ENCODE results near the gene MAMLD1.

- TF ChIP-seq ZNF585B (tag by site-specific recombination; IDR thresholded peaks at IDR 0.05) (no peak), CTCF (tag by site-specific recombination; IDR thresholded peaks at IDR 0.05) (no peak), ZBTB1 (tag by site-specific recombination; IDR thresholded peaks at IDR 0.05) (no peak), GLI4 (tag by site-specific recombination; IDR thresholded peaks at IDR 0.05) (no peak), PBX3 (CRISPR knock-in tag; IDR thresholded peaks at IDR 0.05) (no peak), ZBTB20 (tag by site-specific recombination; IDR thresholded peaks at IDR 0.05) (no peak), ZBTB26 (tag by site-specific recombination; optimal IDR thresholded peaks at IDR 0.05) (no peak), ZNF398 (tag by site-specific recombination; IDR thresholded peaks at IDR 0.05) (no peak), ZNF549 (tag by site-specific recombination; IDR thresholded peaks at IDR 0.05) (no peak), ZNF324 (tag by site-specific recombination; IDR thresholded peaks at IDR 0.05) (no peak), ZBTB8A (tag by site-specific recombination; IDR thresholded peaks at IDR 0.05) (no peak), HOXD13 (CRISPR knock-in tag; IDR thresholded peaks at IDR 0.05; ENCODE audit: borderline replicate concordance) (no peak), ZBTB49 (tag by site-specific recombination; IDR thresholded peaks at IDR 0.05; ENCODE audit: low read depth) (no peak), ZNF239 (tag by site-specific recombination; IDR thresholded peaks at IDR 0.05) (no peak)
Observed at GRCh38 chrX:150558424-150558823, 195.3 kb downstream of the MAMLD1 start.

Measured in HEK293 (cell line).